GM13976 (cell line): ENCODE measurements around the gene CTSD.
A peak's percentile ranks its signal among the peaks of the same experiment; 100 is the strongest.

ENCODE experiments used
- DNase-seq: peaks from one replicate; pipeline ENCODE4 v3.0.0; 2012; ENCODE audit warnings: low spot score
- CTCF ChIP-seq: IDR thresholded peaks from 2 replicates; pipeline ENCODE4 v1.5.1; 2012; ENCODE audit warnings: borderline replicate concordance, mild to moderate bottlenecking; ENCODE audit not compliant: insufficient read depth; ENCODE audit errors: extremely low read depth, missing control alignments, control extremely low read depth
- in situ Hi-C: fragments of 300-500 bp; cut with MboI; formaldehyde crosslinking; loops from one replicate; pipeline ENCODE4 v1.12.0; 2022; ENCODE audit warnings: low sequenced_read_pairs, mixed read lengths, inconsistent platforms; ENCODE audit not compliant: unreplicated experiment

Gene CTSD

GRCh38 chr11:1747753-1748635 is 15.7 kb downstream of the CTSD start:
- TF ChIP-seq CTCF: no peak
- DNase-seq: no peak
- in situ Hi-C loops: no loop called here

GRCh38 chr11:1746956-1747752 is 16.6 kb downstream of the CTSD start:
- peak; percentile 30 for DNase-seq
- TF ChIP-seq CTCF: no peak
- in situ Hi-C loops: no loop called here

- no peak for TF ChIP-seq CTCF
- DNase-seq: peak; percentile 31
- in situ Hi-C loops: no loop called here
Observed at GRCh38 chr11:1746511-1746931, 17.2 kb downstream of the CTSD start.

- no peak for TF ChIP-seq CTCF
- in situ Hi-C loops: no loop called here
- no peak for DNase-seq
Observed at GRCh38 chr11:1745701-1746320, 17.9 kb downstream of the CTSD start.

- TF ChIP-seq CTCF: no peak
- in situ Hi-C loops: no loop called here
- DNase-seq: no peak
Observed at GRCh38 chr11:1744891-1745700, 18.6 kb downstream of the CTSD start.

GRCh38 chr11:1744137-1744886 is 19.4 kb downstream of the CTSD start:
- in situ Hi-C loops: no loop called here
- DNase-seq: no peak
- no peak for TF ChIP-seq CTCF
